ENCODE results near the gene INPP5A. TPM values are rescaled to one million over a fixed set of nuclear protein-coding genes. Genes with fewer than 3 reads are reported as not detected.

The INPP5A gene
- total RNA-seq, 1 experiment from 2014 or later = 12.3 TPM

DNA sequence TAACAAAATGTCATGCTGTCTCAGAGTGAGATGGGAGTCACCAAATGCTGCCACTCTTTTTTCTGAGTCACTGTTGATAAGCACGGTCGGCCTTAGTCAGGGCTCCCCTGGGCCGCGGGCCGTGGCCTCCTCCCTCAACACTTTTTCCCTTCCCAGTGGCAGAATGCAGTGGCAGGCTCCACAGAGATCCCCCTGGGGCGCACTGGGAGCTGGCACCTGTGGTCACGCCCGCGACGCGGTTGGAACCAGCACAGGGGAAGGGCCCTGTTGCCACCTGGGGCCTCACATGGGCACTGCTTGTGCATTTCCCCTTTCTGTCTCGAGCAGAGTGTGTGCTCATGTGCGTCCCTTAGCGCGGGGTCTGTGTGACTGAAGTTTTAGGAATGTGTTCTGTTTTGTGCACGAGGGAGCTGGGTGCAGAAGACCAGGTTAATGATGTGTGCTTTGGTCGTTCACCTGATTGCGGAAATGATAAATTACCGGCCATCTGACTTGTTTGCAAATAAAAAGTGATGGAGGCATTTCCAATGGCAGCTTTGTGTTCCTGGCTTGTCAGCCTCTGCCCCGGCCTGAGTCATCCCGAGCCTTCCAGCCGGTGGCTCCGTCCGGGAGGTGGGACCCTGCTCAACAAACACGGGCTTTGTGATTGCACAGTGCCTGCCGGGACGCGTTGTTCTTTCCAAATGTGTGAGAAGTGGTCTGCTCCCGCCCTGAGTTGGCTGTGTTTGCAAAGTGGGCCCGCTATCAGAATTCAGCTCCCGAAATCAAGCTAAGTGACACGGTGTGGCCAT, 147.7 kb downstream of the INPP5A start:
- POLR2A ChIA-PET = no interaction called here
- Histone ChIP-seq H3K36me3 (ENCODE audit: control insufficient read depth in 1 of 2, insufficient read depth in 2 of 2, low read length in 2 of 2) (no peaks in the 10 kb centered on the region), H3K4me3 (replicated peaks in 1 of 2; ENCODE audit: low read depth in 1 of 2, low read length in 2 of 2) (no peak overlapping the region), H3K27ac (ENCODE audit: low read depth, low read length) (no peak overlapping the region), H3K9me3 (ENCODE audit: control insufficient read depth in 1 of 2, insufficient read depth in 1 of 2, low read depth in 1 of 2, low read length in 2 of 2) (no peaks in the 10 kb centered on the region), H3K4me1 (ENCODE audit: control insufficient read depth in 1 of 2, insufficient read depth in 2 of 2, low read length in 2 of 2) (peaks cover 0 to 4% of the 10 kb centered on the region in 2 experiments; a peak in 1 of 4 replicates), H3K27me3 (ENCODE audit: insufficient read depth, low read length) (no peaks in the 10 kb centered on the region), H4K20me1 (ENCODE audit: insufficient read depth) (no peaks in the 10 kb centered on the region), H3K79me2 (ENCODE audit: insufficient read depth, low read length) (no peaks in the 10 kb centered on the region), H3K4me2 (ENCODE audit: low read length) (no peak overlapping the region), H3K9me2 (ENCODE audit: insufficient read depth) (no peaks in the 10 kb centered on the region), H2AFZ (ENCODE audit: low read depth, low read length, poor library complexity, severe bottlenecking) (no peak overlapping the region), H3K9ac (ENCODE audit: low read length) (no peak overlapping the region)
- RAD21 ChIA-PET (ENCODE audit: low non-redundant PET in 1 of 2, low total read pairs in 2 of 2, uncharacterized antibody in 2 of 2, unreplicated experiment in 2 of 2) = no interaction called here
- CTCF ChIA-PET = no interaction called here
- intact Hi-C loops (cut with micrococcal nuclease) = no loop called here
- ATAC-seq (no peak), DNase-seq (ENCODE audit: low read depth, low spot score) (no peak)
- TF ChIP-seq SIN3A (IDR thresholded peaks at IDR 0.05; ENCODE audit: low read depth) = no peak
- no peak for TF ChIP-seq TCF7L2 (IDR thresholded peaks at IDR 0.05; ENCODE audit: borderline replicate concordance, extremely low read depth, insufficient read depth, insufficient read length)
- TF ChIP-seq JUND (IDR thresholded peaks at IDR 0.05) = no peak
- TF ChIP-seq EZH2phosphoT487 (IDR thresholded peaks at IDR 0.05; ENCODE audit: borderline replicate concordance) = no peak
- TF ChIP-seq ZNF274 (IDR thresholded peaks at IDR 0.05; ENCODE audit: low read depth, low read length) = no peak
- TF ChIP-seq, protein P1, sequence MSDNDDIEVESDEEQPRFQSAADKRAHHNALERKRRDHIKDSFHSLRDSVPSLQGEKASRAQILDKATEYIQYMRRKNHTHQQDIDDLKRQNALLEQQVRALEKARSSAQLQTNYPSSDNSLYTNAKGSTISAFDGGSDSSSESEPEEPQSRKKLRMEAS (IDR thresholded peaks at IDR 0.05) = no peak
- TF ChIP-seq, protein P2, sequence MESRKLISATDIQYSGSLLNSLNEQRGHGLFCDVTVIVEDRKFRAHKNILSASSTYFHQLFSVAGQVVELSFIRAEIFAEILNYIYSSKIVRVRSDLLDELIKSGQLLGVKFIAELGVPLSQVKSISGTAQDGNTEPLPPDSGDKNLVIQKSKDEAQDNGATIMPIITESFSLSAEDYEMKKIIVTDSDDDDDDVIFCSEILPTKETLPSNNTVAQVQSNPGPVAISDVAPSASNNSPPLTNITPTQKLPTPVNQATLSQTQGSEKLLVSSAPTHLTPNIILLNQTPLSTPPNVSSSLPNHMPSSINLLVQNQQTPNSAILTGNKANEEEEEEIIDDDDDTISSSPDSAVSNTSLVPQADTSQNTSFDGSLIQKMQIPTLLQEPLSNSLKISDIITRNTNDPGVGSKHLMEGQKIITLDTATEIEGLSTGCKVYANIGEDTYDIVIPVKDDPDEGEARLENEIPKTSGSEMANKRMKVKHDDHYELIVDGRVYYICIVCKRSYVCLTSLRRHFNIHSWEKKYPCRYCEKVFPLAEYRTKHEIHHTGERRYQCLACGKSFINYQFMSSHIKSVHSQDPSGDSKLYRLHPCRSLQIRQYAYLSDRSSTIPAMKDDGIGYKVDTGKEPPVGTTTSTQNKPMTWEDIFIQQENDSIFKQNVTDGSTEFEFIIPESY (IDR thresholded peaks at IDR 0.05; ENCODE audit: extremely low read depth, insufficient replicate concordance, low read length) = no peak
- TF ChIP-seq, protein P3, sequence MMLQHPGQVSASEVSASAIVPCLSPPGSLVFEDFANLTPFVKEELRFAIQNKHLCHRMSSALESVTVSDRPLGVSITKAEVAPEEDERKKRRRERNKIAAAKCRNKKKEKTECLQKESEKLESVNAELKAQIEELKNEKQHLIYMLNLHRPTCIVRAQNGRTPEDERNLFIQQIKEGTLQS (IDR thresholded peaks at IDR 0.05) = no peak
- TF ChIP-seq CBX3 (IDR thresholded peaks at IDR 0.05; ENCODE audit: low read depth) = no peak
- no peak for TF ChIP-seq CEBPB (IDR thresholded peaks at IDR 0.05; ENCODE audit: low read depth)
- TF ChIP-seq RAD21 (IDR thresholded peaks at IDR 0.05; ENCODE audit: low read depth) = no peak
- TF ChIP-seq ELF1 (IDR thresholded peaks at IDR 0.05; ENCODE audit: borderline replicate concordance, low read depth) = no peak
- no peak for TF ChIP-seq EGR1 (IDR thresholded peaks at IDR 0.05; ENCODE audit: low read depth)
- TF ChIP-seq YY1 (IDR thresholded peaks at IDR 0.05; ENCODE audit: extremely low read depth, insufficient replicate concordance, low read depth, low read length) = no peak
- no peak for TF ChIP-seq SRF (IDR thresholded peaks at IDR 0.05; ENCODE audit: low read depth)
- TF ChIP-seq, protein P4, sequence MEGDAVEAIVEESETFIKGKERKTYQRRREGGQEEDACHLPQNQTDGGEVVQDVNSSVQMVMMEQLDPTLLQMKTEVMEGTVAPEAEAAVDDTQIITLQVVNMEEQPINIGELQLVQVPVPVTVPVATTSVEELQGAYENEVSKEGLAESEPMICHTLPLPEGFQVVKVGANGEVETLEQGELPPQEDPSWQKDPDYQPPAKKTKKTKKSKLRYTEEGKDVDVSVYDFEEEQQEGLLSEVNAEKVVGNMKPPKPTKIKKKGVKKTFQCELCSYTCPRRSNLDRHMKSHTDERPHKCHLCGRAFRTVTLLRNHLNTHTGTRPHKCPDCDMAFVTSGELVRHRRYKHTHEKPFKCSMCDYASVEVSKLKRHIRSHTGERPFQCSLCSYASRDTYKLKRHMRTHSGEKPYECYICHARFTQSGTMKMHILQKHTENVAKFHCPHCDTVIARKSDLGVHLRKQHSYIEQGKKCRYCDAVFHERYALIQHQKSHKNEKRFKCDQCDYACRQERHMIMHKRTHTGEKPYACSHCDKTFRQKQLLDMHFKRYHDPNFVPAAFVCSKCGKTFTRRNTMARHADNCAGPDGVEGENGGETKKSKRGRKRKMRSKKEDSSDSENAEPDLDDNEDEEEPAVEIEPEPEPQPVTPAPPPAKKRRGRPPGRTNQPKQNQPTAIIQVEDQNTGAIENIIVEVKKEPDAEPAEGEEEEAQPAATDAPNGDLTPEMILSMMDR (IDR thresholded peaks at IDR 0.05 in 2 of 3, conservative IDR thresholded peaks at IDR 0.05 in 1 of 3; ENCODE audit: borderline replicate concordance in 1 of 3, insufficient read depth in 1 of 3, low read depth in 2 of 3, low read length in 2 of 3) = no peak
- no peak for TF ChIP-seq POLR2A (IDR thresholded peaks at IDR 0.05; ENCODE audit: borderline replicate concordance, extremely low read depth, insufficient read depth, insufficient read length)
- no peak for TF ChIP-seq POLR2AphosphoS5 (IDR thresholded peaks at IDR 0.05; ENCODE audit: low read depth, low read length)
- no peak for TF ChIP-seq EZH2 (IDR thresholded peaks at IDR 0.05)
- TF ChIP-seq, protein P5, sequence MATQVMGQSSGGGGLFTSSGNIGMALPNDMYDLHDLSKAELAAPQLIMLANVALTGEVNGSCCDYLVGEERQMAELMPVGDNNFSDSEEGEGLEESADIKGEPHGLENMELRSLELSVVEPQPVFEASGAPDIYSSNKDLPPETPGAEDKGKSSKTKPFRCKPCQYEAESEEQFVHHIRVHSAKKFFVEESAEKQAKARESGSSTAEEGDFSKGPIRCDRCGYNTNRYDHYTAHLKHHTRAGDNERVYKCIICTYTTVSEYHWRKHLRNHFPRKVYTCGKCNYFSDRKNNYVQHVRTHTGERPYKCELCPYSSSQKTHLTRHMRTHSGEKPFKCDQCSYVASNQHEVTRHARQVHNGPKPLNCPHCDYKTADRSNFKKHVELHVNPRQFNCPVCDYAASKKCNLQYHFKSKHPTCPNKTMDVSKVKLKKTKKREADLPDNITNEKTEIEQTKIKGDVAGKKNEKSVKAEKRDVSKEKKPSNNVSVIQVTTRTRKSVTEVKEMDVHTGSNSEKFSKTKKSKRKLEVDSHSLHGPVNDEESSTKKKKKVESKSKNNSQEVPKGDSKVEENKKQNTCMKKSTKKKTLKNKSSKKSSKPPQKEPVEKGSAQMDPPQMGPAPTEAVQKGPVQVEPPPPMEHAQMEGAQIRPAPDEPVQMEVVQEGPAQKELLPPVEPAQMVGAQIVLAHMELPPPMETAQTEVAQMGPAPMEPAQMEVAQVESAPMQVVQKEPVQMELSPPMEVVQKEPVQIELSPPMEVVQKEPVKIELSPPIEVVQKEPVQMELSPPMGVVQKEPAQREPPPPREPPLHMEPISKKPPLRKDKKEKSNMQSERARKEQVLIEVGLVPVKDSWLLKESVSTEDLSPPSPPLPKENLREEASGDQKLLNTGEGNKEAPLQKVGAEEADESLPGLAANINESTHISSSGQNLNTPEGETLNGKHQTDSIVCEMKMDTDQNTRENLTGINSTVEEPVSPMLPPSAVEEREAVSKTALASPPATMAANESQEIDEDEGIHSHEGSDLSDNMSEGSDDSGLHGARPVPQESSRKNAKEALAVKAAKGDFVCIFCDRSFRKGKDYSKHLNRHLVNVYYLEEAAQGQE (IDR thresholded peaks at IDR 0.05; ENCODE audit: low read depth) = no peak
- no TSS peak for BruUV-seq (replicated peaks)
